ENCODE data around the gene IFIT5.
A peak's percentile ranks its signal among the peaks of the same experiment; 100 is the strongest.
"Not testable (repeated sequence)": the region's sequence is repeated elsewhere in the genome, so short reads cannot be mapped to it uniquely, and the experiment has no call there.

Gene IFIT5

GRCh38 chr10:89414146-89414878 is at the start of gene IFIT5:
Gene IFIT5, plus strand, starts transcription at chr10:89414568. Its CDS starts 231 bp downstream, at chr10:89414799.
- DNase-seq (ENCODE audit: low read depth), result peak; percentile 53

GRCh38 chr10:89367529-89367928 is 46.8 kb upstream of the IFIT5 start:
- DNase-seq (ENCODE audit: low read depth), result no peak

- DNase-seq (ENCODE audit: low read depth), result no peak
Observed at GRCh38 chr10:89368129-89368528, 46.2 kb upstream of the IFIT5 start.

GRCh38 chr10:89369156-89370105 is 44.9 kb upstream of the IFIT5 start:
- DNase-seq (ENCODE audit: low read depth), result no peak

GRCh38 chr10:89371079-89371478 is 43.3 kb upstream of the IFIT5 start:
- no peak for DNase-seq (ENCODE audit: low read depth)

- DNase-seq (ENCODE audit: low read depth), result no peak
Observed at GRCh38 chr10:89371987-89372386, 42.4 kb upstream of the IFIT5 start.

GRCh38 chr10:89373916-89374711 is 40.3 kb upstream of the IFIT5 start:
- no peak for DNase-seq (ENCODE audit: low read depth)

- no peak for DNase-seq (ENCODE audit: low read depth)
Observed at GRCh38 chr10:89374713-89375141, 39.6 kb upstream of the IFIT5 start.

- no peak for DNase-seq (ENCODE audit: low read depth)
Observed at GRCh38 chr10:89377705-89378637, 36.4 kb upstream of the IFIT5 start, which contains the start of gene IFIT1B. Gene IFIT1B, plus strand, starts transcription at chr10:89378056. Its CDS starts 80 bp downstream, at chr10:89378136.

- DNase-seq (ENCODE audit: low read depth), result no peak
Observed at GRCh38 chr10:89379103-89379502, 35.3 kb upstream of the IFIT5 start.

GRCh38 chr10:89382757-89383156 is 31.6 kb upstream of the IFIT5 start:
- no peak for DNase-seq (ENCODE audit: low read depth)

- DNase-seq (ENCODE audit: low read depth), result no peak
Observed at GRCh38 chr10:89384474-89385340, 29.7 kb upstream of the IFIT5 start.

- no peak for DNase-seq (ENCODE audit: low read depth)
Observed at GRCh38 chr10:89388806-89389205, 25.6 kb upstream of the IFIT5 start.

GRCh38 chr10:89389254-89389653 is 25.1 kb upstream of the IFIT5 start:
- no peak for DNase-seq (ENCODE audit: low read depth)

GRCh38 chr10:89390476-89391225 is 23.7 kb upstream of the IFIT5 start:
- DNase-seq (ENCODE audit: low read depth), result no peak

- DNase-seq (ENCODE audit: low read depth), result not testable (repeated sequence)
Observed at GRCh38 chr10:89391226-89391576, 23.2 kb upstream of the IFIT5 start.

GRCh38 chr10:89391907-89392756 is 22.2 kb upstream of the IFIT5 start, which contains the start of gene IFIT1:
Gene IFIT1, plus strand, starts transcription at chr10:89392623. Its CDS starts 90 bp downstream, at chr10:89392713.
- DNase-seq (ENCODE audit: low read depth), result no peak

- DNase-seq (ENCODE audit: low read depth), result no peak
Observed at GRCh38 chr10:89392974-89393373, 21.4 kb upstream of the IFIT5 start.
